ENCODE measurements around the gene ERG. TPM values are rescaled to one million over a fixed set of nuclear protein-coding genes. Genes with fewer than 3 reads are reported as not detected.

Gene ERG
- total RNA-seq, 1 experiment from 2014 or later, result 0.11 TPM

- DNase-seq, result no peak
- Histone ChIP-seq H3K23me2 (ENCODE audit: insufficient read length, low read depth, low read length, poor library complexity, severe bottlenecking) (no peaks in the 10 kb centered on the region), H2BK5ac (ENCODE audit: insufficient read length, low read length) (no peak overlapping the region), H2AFZ (ENCODE audit: low read length) (no peak overlapping the region), H3T11ph (ENCODE audit: low read length) (no peak overlapping the region), H3K23ac (ENCODE audit: insufficient read length, low read depth, low read length) (no peak overlapping the region), H4K5ac (ENCODE audit: insufficient read length, low read depth, low read length) (no peak overlapping the region), H2BK20ac (ENCODE audit: low read depth, low read length, poor library complexity, severe bottlenecking) (no peak overlapping the region), H3K9me3 (ENCODE audit: control insufficient read depth, low read depth, low read length) (no peaks in the 10 kb centered on the region), H3K4ac (ENCODE audit: low read depth, low read length) (no peak overlapping the region), H3K4me2 (ENCODE audit: insufficient read depth, insufficient read length, low read length) (no peak overlapping the region), H2BK15ac (ENCODE audit: low read depth, low read length) (no peak overlapping the region), H2BK12ac (ENCODE audit: insufficient read length, low read depth, low read length) (no peak overlapping the region), H3K27ac (ENCODE audit: insufficient read length, low read depth, low read length) (no peak overlapping the region), H2AK5ac (ENCODE audit: insufficient read length, low read length) (no peak overlapping the region), H3K18ac (ENCODE audit: insufficient read length, low read depth, low read length) (no peak overlapping the region), H4K91ac (ENCODE audit: insufficient read length, low read depth, low read length) (no peak overlapping the region), H2BK120ac (ENCODE audit: low read depth, low read length, poor library complexity, severe bottlenecking) (no peak overlapping the region), H3K27me3 (ENCODE audit: insufficient read depth, low read length) (no peaks in the 10 kb centered on the region; the same call in 1 of the 2 replicates), H3K56ac (ENCODE audit: insufficient read length, low read depth, low read length) (no peak overlapping the region), H3K79me1 (ENCODE audit: insufficient read depth, low read depth, low read length, poor library complexity, severe bottlenecking) (no peaks in the 10 kb centered on the region), H3K79me2 (ENCODE audit: insufficient read depth, low read length) (no peaks in the 10 kb centered on the region), H3K14ac (ENCODE audit: insufficient read depth, low read length) (no peak overlapping the region), H4K8ac (replicated peaks; ENCODE audit: insufficient read length, low read depth, low read length) (no peak overlapping the region), H4K20me1 (ENCODE audit: control insufficient read depth, insufficient read depth, insufficient read length) (no peaks in the 10 kb centered on the region), H3K4me1 (ENCODE audit: insufficient read depth, low read length) (peaks cover 9% of the 10 kb centered on the region; the same call in 1 of the 2 replicates), H3K9ac (ENCODE audit: extremely low read depth, insufficient read length, low read length) (no peak overlapping the region)
- Mint-ChIP-seq H3K27ac (no peak overlapping the region), H3K36me3 (ENCODE audit: insufficient read depth in 1 of 3, low read depth in 3 of 3) (no peaks in the 10 kb centered on the region), H3K4me1 (peaks cover 23 to 25% of the 10 kb centered on the region in 2 experiments), H3K27me3 (ENCODE audit: low read depth) (peaks cover 25% of the 10 kb centered on the region), H3K9me3 (no peaks in the 10 kb centered on the region), H3K4me3 (no peak overlapping the region)
- WGBS (ENCODE audit: extremely low coverage, insufficient read length, low lambda C conversion rate), result 100% methylated on average over 2 of the region's 10 CpGs
- no peak for TF ChIP-seq CTCF (conservative IDR thresholded peaks at IDR 0.05)
These were observed 149.0 kb downstream of the ERG start for GRCh38 chr21:38349111-38349746.

Data from H9 (cell line).